C4-2B (cell line): ENCODE results near the gene KRTAP10-12.

ENCODE experiments used
- CTCF ChIP-seq: fragments of 450-650 bp; conservative IDR thresholded peaks from 2 replicates; pipeline ENCODE4 v1.5.1; 2017; ENCODE audit warnings: mild to moderate bottlenecking
- ZFX ChIP-seq: fragments of 450-650 bp; IDR thresholded peaks from 2 replicates; pipeline ENCODE4 v1.6.1; 2017

- TF ChIP-seq CTCF (no peak), ZFX (no peak)
These were observed 28.0 kb downstream of the KRTAP10-12 start for GRCh38 chr21:44724926-44725325.
